Sigmoid colon (tissue), 7 donors: ENCODE measurements around the gene GADD45B. TPM values are rescaled to one million over a fixed set of nuclear protein-coding genes. Genes with fewer than 3 reads are reported as not detected.

Experiments
- DNase-seq: peaks from one replicate; pipeline ENCODE4 v3.0.0-alpha.2; 2019
- H3K27ac ChIP-seq, 4 donors: fragments of 200-600 bp; sonication (generic); one replicate each; pipeline ENCODE4 v1.5.1; 2016 to 2019; ENCODE audit warnings: mild to moderate bottlenecking in 1 of 4
- H3K27me3 ChIP-seq, 3 donors: fragments of 200-600 bp; sonication (generic); one replicate each; pipeline ENCODE4 v1.5.1; 2019; ENCODE audit warnings: mild to moderate bottlenecking in 1 of 3
- H3K36me3 ChIP-seq, 4 donors: fragments of 200-600 bp; sonication (generic); one replicate each; pipeline ENCODE4 v1.5.1; 2016 to 2019
- H3K4me1 ChIP-seq, 4 donors: fragments of 200-600 bp; sonication (generic); one replicate each; pipeline ENCODE4 v1.5.1; 2017 to 2019
- H3K4me3 ChIP-seq, 4 donors: fragments of 200-600 bp; sonication (generic); one replicate each; pipeline ENCODE4 v1.5.1; 2017 to 2019; ENCODE audit warnings: mild to moderate bottlenecking in 2 of 4, moderate library complexity in 1 of 4
- H3K9me3 ChIP-seq, 4 donors: fragments of 200-600 bp in 3 of 4; sonication (generic) in 3 of 4; one replicate each; pipeline versions ENCODE4 v1.5.1 to v1.6.1; 2013 to 2019
- CTCF ChIP-seq, 4 experiments: fragments of 450-650 bp in 3 of 4; fragments of 200-600 bp in 1 of 4; IDR thresholded peaks; one replicate each; pipeline ENCODE4 v1.5.1; 2016 to 2019; ENCODE audit warnings: antibody characterized with exemption in 4 of 4, mild to moderate bottlenecking in 3 of 4, moderate library complexity in 2 of 4
- EP300 ChIP-seq, 4 donors: sonication (generic); formaldehyde crosslinking; IDR thresholded peaks; one replicate each; pipeline ENCODE4 v1.6.1; 2017; ENCODE audit warnings: antibody characterized with exemption in 4 of 4
- POLR2A ChIP-seq, 2 donors: fragments of 450-650 bp; IDR thresholded peaks; one replicate each; pipeline ENCODE4 v1.6.1; 2016; ENCODE audit warnings: antibody characterized with exemption in 2 of 2, mild to moderate bottlenecking in 2 of 2, moderate library complexity in 2 of 2
- POLR2AphosphoS5 ChIP-seq, 4 donors: sonication (generic); formaldehyde crosslinking; IDR thresholded peaks; one replicate each; pipeline ENCODE4 v1.6.1; 2017; ENCODE audit warnings: antibody characterized with exemption in 4 of 4
- WGBS, 2 donors: extraction: QIAGEN DNeasy Blood & Tissue Kit; methylation state at CpG; one replicate each; pipeline ENCODE4 v1.1.7; 2013; 5-methylcytosine and 5-hydroxymethylcytosine counted together
- intact Hi-C: fragments of 100-400 bp; cut with DNase I; formaldehyde crosslinking; loops from one replicate; pipeline ENCODE4 v1.15.1; 2023
- polyA plus RNA-seq, 3 donors: library from polyadenylated mRNA; stranded (reverse); fragments of 200-250 nt; gene quantifications; one replicate each; pipeline ENCODE4 v1.2.3, GENCODE V29; 2013
- total RNA-seq, 4 donors: library from RNA; depleted of rRNA; stranded (reverse); fragments of >200 nt; gene quantifications; one replicate each; pipeline ENCODE4 v1.1.0, GENCODE V29; 2016
- donor health status: healthy with polysubstance abuse.
- donor health status: Bipolar disorder and iron deficiency.
- donor health status: healthy.

Gene GADD45B
- total and polyA plus RNA-seq, 7 donors: 25.0 to 708 (median 82.0) TPM

GRCh38 chr19:2487090-2487489 lies 11.2 kb downstream of the GADD45B start:
- WGBS, 2 donors: 76 to 87% methylated on average over 12 of the region's 12 CpGs
- no peak for TF ChIP-seq POLR2A (IDR thresholded peaks at IDR 0.05)
- no peak for TF ChIP-seq EP300 (IDR thresholded peaks at IDR 0.05)
- no peak for TF ChIP-seq POLR2AphosphoS5 (IDR thresholded peaks at IDR 0.05)
- TF ChIP-seq CTCF (IDR thresholded peaks at IDR 0.05): no peak

GRCh38 chr19:2487842-2488241 lies 11.9 kb downstream of the GADD45B start:
- Histone ChIP-seq H3K4me1 (peaks cover 0 to 32% (median 20%) of the 10 kb centered on the region in 4 donors), H3K36me3 (no peaks in the 10 kb centered on the region), H3K9me3 (peaks cover 0 to 5% (median 0%) of the 10 kb centered on the region in 4 donors), H3K27ac (peak overlapping the region in 2 of 4 donors; percentile 66 to 75), H3K27me3 (no peaks in the 10 kb centered on the region), H3K4me3 (no peak overlapping the region)
- DNase-seq: no peak
- TF ChIP-seq POLR2A (IDR thresholded peaks at IDR 0.05): no peak
- TF ChIP-seq POLR2AphosphoS5 (IDR thresholded peaks at IDR 0.05): no peak
- no peak for TF ChIP-seq CTCF (IDR thresholded peaks at IDR 0.05)
- TF ChIP-seq EP300 (IDR thresholded peaks at IDR 0.05): no peak
- WGBS, 2 donors: 33 to 37% methylated on average over 15 of the region's 15 CpGs
- intact Hi-C loops: no loop called here

More at GRCh38 chr19:2487090-2487489, 11.2 kb downstream of the GADD45B start:
- no peak overlapping the region for H3K4me3 ChIP-seq
- intact Hi-C loops: no loop called here
- no peaks in the 10 kb centered on the region for H3K27me3 ChIP-seq
- H3K27ac ChIP-seq: no peak overlapping the region
- peaks cover 0 to 32% (median 20%) of the 10 kb centered on the region in 4 donors for H3K4me1 ChIP-seq
- no peaks in the 10 kb centered on the region for H3K36me3 ChIP-seq
- peaks cover 0 to 5% (median 2%) of the 10 kb centered on the region in 4 donors for H3K9me3 ChIP-seq
- no peak for DNase-seq

- H3K27me3 ChIP-seq: no peaks in the 10 kb centered on the region
- peak overlapping the region; percentile 16 to 56 (median 52) for H3K4me3 ChIP-seq
- no peaks in the 10 kb centered on the region for H3K36me3 ChIP-seq
- 2 to 9% methylated on average over 32 of the region's 32 CpGs for WGBS, 2 donors
- intact Hi-C loops: no loop called here
- peaks cover 0 to 32% (median 20%) of the 10 kb centered on the region in 4 donors for H3K4me1 ChIP-seq
- TF ChIP-seq EP300 (IDR thresholded peaks at IDR 0.05) (no peak), POLR2AphosphoS5 (IDR thresholded peaks at IDR 0.05) (peak in 2 of 4 donors; percentile 16 to 45), POLR2A (IDR thresholded peaks at IDR 0.05) (no peak)
- peaks cover 0 to 2% (median 0%) of the 10 kb centered on the region in 4 donors for H3K9me3 ChIP-seq
- DNase-seq: no peak
- peak overlapping the region; percentile 66 to 75 (median 70) for H3K27ac ChIP-seq
These were observed 12.5 kb downstream of the GADD45B start for GRCh38 chr19:2488405-2488941.

GRCh38 chr19:2488942-2489731 lies 13.2 kb downstream of the GADD45B start:
- H3K4me3 ChIP-seq: peak overlapping the region; percentile 16 to 56 (median 52)
- H3K27me3 ChIP-seq: no peaks in the 10 kb centered on the region
- DNase-seq: no peak
- no peaks in the 10 kb centered on the region for H3K36me3 ChIP-seq
- H3K4me1 ChIP-seq: peaks cover 0 to 35% (median 23%) of the 10 kb centered on the region in 4 donors
- no peaks in the 10 kb centered on the region for H3K9me3 ChIP-seq
- TF ChIP-seq CTCF (IDR thresholded peaks at IDR 0.05) (peak in 1 of 4 experiments; percentile 9), EP300 (IDR thresholded peaks at IDR 0.05) (no peak)
- H3K27ac ChIP-seq: peak overlapping the region; percentile 66 to 75 (median 70)
- intact Hi-C loops: no loop called here
- WGBS, 2 donors: 1 to 3% methylated on average over 78 of the region's 78 CpGs

- no peak for DNase-seq
- H3K27me3 ChIP-seq: no peaks in the 10 kb centered on the region
- no peaks in the 10 kb centered on the region for H3K36me3 ChIP-seq
- 28 to 55% methylated on average over 7 of the region's 7 CpGs for WGBS, 2 donors
- H3K27ac ChIP-seq: no peak overlapping the region
- H3K4me1 ChIP-seq: peaks cover 0 to 48% (median 37%) of the 10 kb centered on the region in 4 donors
- intact Hi-C loops: no loop called here
- no peaks in the 10 kb centered on the region for H3K9me3 ChIP-seq
- H3K4me3 ChIP-seq: no peak overlapping the region
- no peak for TF ChIP-seq EP300 (IDR thresholded peaks at IDR 0.05)
- TF ChIP-seq POLR2A (IDR thresholded peaks at IDR 0.05): no peak
- TF ChIP-seq CTCF (IDR thresholded peaks at IDR 0.05): no peak
- no peak for TF ChIP-seq POLR2AphosphoS5 (IDR thresholded peaks at IDR 0.05)
These were observed 14.7 kb downstream of the GADD45B start for GRCh38 chr19:2490659-2491058.
